NCI-H128 (cell line): ENCODE measurements around the gene GGTLC2.
"Not testable (repeated sequence)": the region's sequence is repeated elsewhere in the genome, so short reads cannot be mapped to it uniquely, and the experiment has no call there.

Experiments used
- DNase-seq: peaks from one replicate; lab custom pipeline; 2025; ENCODE audit not compliant: unreplicated experiment; lab: John Stamatoyannopoulos, UW

GGTLC2 gene

DNA sequence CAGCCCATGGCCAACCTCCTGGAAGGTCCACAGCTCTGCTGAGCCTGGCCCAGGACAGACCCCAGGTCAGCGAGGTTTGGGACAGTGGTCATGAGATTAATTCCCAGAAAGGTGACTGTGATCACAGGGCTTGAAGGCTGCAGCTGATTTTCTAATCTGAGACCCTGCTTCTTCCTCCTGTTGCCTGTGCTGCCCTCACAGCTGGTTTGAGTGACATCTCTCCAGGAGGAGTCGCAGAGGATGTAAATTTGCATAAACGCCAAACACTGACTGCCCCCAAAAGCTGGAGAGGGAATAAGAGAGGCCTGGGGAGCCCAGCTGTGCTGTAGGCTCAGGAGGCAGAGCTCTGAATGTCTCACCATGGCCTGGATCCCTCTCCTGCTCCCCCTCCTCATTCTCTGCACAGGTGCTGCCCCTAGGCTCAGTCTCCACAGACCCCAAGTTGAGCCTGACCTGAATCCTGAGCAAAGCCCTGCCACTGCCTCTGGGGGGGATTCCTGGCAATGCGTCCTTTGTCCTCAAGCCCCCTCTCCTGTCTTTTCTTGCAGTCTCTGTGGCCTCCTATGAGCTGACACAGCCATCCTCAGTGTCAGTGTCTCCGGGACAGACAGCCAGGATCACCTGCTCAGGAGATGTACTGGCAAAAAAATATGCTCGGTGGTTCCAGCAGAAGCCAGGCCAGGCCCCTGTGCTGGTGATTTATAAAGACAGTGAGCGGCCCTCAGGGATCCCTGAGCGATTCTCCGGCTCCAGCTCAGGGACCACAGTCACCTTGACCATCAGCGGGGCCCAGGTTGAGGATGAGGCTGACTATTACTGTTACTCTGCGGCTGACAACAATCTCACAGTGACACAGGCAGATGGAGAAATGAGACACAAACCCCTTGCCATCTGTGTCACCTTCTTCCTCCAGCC, 23.8 kb downstream of the GGTLC2 start:
- DNase-seq, result no peak

- no peak for DNase-seq
Measured at GRCh38 chr22:22669093-22669492, 24.7 kb downstream of the GGTLC2 start.

DNA sequence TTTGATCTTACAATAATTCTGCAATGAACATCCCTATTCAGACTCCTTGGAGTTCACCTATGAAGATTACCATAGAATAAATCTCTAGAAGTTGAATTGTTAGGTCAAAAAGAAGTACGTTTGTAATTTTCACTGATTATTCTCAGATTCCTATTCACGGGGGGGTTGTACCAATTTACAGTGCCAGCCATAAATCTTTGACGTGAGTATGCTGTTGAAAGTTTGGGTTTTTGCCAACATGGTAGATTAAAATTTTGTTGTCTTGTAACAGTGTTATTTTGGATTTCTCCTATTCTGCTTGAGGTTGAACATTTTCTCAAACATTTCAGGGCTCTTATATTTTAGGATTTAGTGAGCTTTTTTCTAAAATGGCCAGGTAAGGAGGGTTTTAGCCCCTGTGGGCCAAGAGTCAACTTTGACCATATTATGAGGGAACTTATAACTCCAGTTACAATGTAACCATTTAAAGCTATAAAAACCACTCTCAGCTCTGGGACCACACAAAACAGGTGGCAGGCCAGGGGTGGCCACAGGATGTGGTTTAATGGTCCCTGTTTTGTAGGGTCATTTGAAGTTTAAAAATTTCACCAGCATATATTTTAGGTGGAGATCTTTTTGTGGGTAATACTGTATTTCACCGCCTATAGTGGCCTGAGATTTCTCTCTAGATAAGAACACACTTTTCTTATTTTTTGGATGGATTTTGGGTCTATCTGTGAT, 25.8 kb downstream of the GGTLC2 start:
- DNase-seq, result no peak

GRCh38 chr22:22671506-22671905, 27.1 kb downstream of the GGTLC2 start:
- no peak for DNase-seq

GRCh38 chr22:22673099-22673498, 28.7 kb downstream of the GGTLC2 start:
- DNase-seq, result no peak

- no peak for DNase-seq
Measured at GRCh38 chr22:22673628-22674027, 29.2 kb downstream of the GGTLC2 start.

GRCh38 chr22:22674467-22674866, 30.1 kb downstream of the GGTLC2 start:
- DNase-seq, result no peak

- no peak for DNase-seq
Measured at GRCh38 chr22:22678970-22679369, 34.6 kb downstream of the GGTLC2 start.

DNA sequence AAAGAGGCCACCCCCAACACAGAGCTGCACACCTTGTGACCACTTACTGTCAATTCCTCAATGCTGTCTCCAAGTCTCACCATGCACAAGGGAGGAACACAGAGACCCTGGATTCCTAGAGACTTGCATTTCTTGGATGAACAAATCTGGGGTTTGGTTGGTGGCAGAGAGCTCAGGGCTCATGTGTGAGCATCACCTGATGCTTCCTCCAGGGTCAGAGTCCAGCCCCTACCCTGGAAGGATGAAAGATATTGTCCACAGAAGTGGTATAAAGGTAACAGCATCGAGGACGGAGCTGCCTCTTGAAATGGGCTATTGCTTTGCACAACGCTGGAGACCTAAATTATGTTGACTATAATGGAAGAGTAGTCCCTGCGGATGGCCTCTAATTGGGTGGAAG, 36.0 kb downstream of the GGTLC2 start:
- DNase-seq, result no peak

- DNase-seq, result no peak
Measured at GRCh38 chr22:22681221-22681739, 36.9 kb downstream of the GGTLC2 start.

DNA sequence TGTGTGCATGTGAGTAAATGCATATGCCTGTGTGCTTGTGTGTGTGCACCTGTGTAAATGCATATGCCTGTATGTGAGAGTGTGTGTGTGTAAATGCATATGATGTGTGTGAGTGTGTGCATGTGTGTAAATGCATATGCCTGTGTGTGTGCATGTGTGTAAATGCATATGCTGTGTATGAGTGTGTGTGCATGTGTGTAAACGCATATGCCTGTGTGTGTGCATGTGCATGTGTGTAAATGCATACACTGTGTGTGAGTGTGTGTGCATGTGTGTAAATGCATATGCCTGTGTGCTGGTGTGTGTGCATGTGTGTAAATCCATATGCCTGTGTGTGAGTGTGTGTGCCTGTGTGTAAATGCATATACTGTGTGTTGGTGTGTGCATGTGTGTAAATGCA, 37.8 kb downstream of the GGTLC2 start:
- no peak for DNase-seq

DNA sequence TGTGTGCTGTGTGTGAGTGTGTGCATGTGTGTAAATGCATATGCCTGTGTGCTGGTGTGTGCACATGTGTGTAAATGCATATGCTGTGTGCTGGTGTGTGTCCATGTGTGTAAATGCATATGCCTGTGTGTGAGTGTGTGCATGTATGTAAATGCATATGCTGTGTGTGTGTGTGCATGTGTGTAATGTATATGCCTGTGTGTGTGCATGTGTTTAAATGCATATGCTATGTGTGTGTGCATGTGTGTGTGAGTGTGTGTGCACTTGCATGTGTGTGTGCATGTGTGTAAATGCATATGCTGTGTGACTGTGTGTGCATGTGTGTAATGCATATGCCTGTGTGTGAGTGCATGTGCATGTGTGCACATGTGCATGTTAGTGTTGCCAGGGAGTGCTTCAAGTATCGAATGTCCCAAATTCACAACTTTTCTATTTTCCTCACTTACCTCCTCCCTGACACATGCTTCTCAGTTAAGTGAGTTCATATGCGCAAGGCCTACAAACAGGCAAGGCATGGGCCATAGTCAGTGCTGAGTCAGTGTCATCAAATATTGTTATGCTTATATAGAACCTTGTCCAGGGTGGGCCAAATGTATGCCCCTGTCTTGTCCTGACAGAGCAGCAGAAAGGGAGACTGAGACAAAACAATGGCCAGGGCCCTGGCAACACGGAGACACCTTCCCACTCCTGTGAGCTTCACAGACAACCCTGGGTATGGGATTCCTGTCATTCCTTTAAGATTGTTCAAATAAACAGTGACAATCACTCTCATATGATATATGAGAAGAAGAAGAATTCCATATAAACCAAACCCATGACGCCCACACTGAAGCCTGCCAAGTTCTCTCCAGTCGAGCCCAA, 38.6 kb downstream of the GGTLC2 start:
- no peak for DNase-seq

DNA sequence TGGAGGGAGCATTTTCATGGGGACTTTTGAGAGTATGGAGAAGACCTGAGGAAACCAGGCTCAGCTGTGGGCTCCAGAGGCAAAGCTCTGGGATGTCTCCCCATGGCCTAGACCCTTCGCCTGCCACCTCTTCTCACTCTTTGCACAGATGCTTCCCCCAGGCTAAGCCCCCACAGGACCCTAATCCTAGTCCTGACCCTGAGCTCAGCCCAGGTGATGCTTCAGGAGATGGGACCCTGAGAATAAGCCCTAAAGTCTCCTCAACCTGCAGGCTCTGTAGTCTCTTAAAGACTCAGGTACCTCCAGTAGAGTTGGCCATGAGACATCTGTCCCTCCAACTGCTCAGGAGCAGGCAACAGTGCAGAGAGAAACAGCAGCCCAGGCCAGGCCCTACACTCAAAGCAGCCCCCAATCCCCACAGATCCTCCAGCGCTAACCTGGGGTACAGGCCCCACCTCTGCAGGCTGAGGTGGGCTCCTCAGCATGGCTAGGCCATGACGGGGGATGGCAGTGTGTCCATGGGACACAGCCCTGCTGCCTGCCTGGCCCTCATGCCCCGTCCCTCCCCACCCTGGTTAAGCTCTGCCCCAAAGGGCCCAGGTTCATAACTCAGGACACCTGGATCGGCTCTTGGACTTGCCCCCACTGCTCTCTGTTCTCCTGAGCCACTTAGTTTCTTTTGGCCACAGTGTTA, 39.4 kb downstream of the GGTLC2 start:
- no peak for DNase-seq

GRCh38 chr22:22684580-22685561, 40.5 kb downstream of the GGTLC2 start:
- DNase-seq, result no peak

- DNase-seq, result no peak
Measured at GRCh38 chr22:22685586-22685985, 41.2 kb downstream of the GGTLC2 start.

- not testable (repeated sequence) for DNase-seq
Measured at GRCh38 chr22:22686202-22687115, 42.0 kb downstream of the GGTLC2 start.

DNA sequence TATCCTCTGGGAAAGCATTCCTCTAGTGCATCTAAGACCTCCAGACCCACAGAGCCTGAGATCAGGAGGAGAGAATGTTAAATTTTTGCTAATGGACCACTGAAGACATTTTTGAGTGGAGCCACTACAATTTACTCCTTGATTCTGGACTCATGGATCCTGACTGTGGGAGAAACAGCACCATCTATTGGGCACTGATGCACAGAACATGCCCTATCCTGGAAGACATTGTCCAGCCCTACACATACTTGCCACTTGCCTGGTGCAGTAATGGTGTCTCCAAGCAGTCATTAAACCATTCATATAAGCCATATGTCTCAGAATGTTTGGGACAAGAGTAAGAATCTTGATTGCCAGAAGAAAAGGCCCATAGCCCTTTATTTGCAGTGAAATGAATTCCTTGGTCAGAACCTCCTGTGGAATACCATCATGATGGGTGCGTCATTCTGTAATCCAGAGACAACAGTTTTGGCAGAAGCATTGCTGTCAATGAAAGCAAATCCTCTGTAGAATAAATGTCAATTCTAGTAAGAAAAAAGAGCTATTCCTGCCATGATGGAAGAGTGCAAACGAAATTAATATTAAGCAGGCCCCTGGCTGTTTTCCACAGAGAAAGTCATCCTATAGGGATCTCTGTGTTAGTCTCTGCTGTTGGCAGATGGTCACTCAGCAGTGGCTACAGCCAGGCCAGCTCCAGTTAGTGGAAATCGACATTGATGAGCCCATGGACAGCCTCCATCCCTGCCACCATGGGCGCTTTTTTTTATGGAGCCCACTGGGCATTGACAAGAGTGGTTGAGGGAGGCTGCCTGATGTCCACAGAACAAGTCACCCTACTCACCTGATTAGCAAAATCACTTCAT, 43.5 kb downstream of the GGTLC2 start:
- peak; percentile 2 for DNase-seq
